ENCODE data around the gene ST3GAL2.
"Not testable (repeated sequence)": the region's sequence is repeated elsewhere in the genome, so short reads cannot be mapped to it uniquely, and the experiment has no call there.

The ST3GAL2 gene

DNA sequence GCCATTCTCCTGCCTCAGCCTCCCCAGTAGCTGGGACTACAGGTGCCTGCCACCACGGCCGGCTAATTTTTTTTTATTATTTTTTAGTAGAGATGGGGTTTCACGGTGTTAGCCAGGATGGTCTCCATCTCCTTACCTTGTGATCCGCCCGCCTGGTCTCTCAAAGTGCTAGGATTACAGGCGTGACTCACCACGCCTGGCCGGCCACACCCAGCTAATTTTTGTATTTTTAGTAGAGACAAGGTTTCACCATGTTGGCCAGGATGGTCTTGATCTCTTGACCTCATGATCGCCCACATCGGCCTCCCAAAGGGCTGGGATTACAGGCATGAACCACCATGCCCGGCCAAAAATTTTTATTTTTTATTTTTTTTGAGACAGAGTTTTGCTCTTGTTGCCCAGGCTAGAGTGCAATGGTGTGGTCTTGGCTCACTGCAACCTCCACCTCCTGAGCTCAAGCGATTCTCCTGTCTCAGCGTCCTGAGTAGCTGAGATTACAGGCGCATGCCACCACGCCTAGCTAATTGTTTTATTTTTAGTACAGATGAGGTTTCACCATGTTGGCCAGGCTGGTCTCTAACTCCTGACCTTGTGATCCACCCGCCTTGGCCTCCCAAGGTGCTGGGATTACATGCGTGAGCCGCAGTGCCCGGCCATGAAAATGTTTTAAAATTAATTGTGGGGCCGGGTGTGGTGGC, 52.5 kb downstream of the ST3GAL2 start:
- not testable (repeated sequence) for DNase-seq (ENCODE audit: low spot score)

- no peak for DNase-seq (ENCODE audit: low spot score)
These were observed 55.4 kb downstream of the ST3GAL2 start for GRCh38 chr16:70383421-70383960.

GRCh38 chr16:70381604-70382342, 57.1 kb downstream of the ST3GAL2 start:
- no peak for DNase-seq (ENCODE audit: low spot score)

GRCh38 chr16:70380919-70381603, 57.8 kb downstream of the ST3GAL2 start:
- peak; percentile 97 for DNase-seq (ENCODE audit: low spot score)

DNA sequence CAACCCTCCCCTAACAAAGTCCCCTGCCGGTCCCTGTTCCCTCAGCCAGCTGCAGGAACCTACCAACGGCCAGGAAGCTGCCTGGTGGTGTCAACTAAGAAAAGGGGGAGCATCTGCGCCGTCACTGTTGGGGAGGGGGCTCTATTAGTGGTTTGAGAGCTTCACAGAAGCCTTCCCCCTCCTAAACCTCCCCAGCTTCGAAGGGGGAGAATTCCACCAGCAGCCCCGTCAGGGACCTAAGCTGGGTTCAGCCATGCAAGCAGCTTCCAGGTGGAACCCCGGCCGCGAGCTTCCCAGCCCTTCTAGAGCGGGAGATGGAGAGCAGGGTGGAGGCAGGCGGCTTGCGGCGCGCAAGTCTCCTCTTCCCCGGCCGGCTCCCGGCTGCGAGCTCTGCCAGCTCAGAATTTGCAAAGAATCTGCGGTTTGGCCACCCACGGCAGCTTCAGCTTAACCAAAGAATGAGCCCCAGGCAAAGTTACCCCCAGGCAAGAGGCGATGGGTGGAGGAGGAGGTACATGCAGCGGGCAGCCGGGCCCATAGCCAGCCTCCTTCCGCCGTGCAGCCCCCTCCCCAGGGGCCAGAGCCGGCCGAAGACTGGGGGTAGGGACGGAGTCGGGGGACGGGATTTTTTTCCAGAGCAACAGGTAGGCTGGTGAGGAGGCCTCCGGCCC, 58.5 kb downstream of the ST3GAL2 start:
- peak; percentile 86 for DNase-seq (ENCODE audit: low spot score)

GRCh38 chr16:70378869-70379493, 59.9 kb downstream of the ST3GAL2 start:
- DNase-seq (ENCODE audit: low spot score), result no peak

GRCh38 chr16:70377782-70378181, 61.1 kb downstream of the ST3GAL2 start:
- DNase-seq (ENCODE audit: low spot score), result no peak

GRCh38 chr16:70375636-70376611, 63.0 kb downstream of the ST3GAL2 start:
- DNase-seq (ENCODE audit: low spot score), result no peak

DNA sequence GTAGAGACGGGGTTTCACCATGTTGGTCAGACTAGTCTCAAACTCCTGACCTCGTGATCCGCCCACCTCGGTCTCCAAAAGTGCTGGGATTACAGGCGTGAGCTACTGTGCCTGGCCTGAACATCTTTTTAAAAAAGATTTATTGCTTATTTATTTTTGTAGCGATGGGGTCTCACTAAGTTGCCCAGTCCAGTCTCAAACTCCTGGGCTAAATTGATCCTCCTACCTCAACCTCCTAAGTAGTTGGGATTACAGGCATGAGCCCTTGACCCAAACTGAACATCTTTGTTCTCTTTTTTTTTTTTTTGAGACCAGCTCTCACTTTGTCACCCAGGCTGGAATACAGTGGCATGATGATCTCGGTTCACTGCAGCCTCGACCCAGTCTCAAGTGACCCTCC, 64.7 kb downstream of the ST3GAL2 start:
- DNase-seq (ENCODE audit: low spot score), result no peak

GRCh38 chr16:70372921-70373728, 65.8 kb downstream of the ST3GAL2 start:
- no peak for DNase-seq (ENCODE audit: low spot score)

GRCh38 chr16:70370924-70371323, 68.0 kb downstream of the ST3GAL2 start:
- DNase-seq (ENCODE audit: low spot score), result no peak

DNA sequence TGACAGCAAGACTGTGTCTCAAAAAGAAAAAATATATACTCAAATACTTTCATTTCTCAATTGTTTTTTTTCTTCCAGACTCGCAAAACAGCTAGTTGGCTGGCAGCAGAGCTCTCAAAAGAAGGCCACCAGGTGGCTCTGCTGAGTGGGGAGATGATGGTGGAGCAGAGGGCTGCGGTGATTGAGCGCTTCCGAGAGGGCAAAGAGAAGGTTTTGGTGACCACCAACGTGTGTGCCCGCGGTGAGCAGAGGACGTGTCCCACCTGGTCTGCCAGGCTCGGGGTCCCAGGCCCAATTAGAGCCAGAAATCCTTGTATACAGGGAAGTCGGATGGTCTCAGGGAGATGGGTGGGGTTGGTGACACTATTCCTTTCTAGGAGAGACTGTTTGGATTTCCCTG, 68.8 kb downstream of the ST3GAL2 start:
- DNase-seq (ENCODE audit: low spot score), result peak; percentile 49

DNA sequence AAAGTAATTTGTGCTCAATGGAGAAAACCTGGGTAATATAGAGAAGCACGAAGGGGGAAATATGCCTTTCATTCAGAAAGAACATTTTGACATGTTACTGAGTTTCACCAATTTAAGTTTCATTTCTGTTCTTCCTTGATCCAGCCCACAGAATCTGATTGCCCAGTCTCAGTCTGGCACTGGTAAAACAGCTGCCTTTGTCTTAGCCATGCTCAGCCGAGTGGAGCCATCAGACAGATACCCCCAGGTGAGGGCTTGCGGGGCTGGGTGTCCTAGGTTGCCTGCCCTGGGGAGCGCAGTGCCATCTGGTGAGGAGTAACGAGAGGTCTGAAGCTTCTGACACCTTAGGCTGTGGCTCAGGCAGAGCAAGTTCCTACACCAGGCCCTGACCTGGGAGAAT, 74.5 kb downstream of the ST3GAL2 start:
- DNase-seq (ENCODE audit: low spot score), result no peak

DNA sequence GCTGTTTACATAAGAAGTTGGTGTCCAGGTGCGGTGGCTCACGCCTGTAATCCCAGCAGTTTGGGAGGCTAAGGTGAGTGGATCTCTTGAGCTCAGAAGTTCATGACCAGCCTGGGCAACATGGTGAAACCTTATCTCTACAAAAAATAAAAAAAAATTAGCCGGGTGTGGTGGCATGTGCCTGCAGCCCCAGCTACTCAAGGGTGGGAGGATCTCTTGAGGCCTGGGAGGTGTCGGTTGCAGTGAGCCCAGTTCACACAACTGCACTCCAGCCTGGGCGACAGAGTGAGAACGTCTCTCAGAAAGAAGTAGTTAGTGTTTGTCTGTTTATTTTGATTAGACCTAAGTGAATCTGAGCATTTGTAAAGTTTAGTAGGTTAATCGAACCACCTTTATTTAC, 79.3 kb downstream of the ST3GAL2 start:
- no peak for DNase-seq (ENCODE audit: low spot score)

- no peak for DNase-seq (ENCODE audit: low spot score)
These were observed 89.1 kb downstream of the ST3GAL2 start for GRCh38 chr16:70349783-70350182.

GRCh38 chr16:70348991-70349390, 89.9 kb downstream of the ST3GAL2 start:
- DNase-seq (ENCODE audit: low spot score), result no peak

DNA sequence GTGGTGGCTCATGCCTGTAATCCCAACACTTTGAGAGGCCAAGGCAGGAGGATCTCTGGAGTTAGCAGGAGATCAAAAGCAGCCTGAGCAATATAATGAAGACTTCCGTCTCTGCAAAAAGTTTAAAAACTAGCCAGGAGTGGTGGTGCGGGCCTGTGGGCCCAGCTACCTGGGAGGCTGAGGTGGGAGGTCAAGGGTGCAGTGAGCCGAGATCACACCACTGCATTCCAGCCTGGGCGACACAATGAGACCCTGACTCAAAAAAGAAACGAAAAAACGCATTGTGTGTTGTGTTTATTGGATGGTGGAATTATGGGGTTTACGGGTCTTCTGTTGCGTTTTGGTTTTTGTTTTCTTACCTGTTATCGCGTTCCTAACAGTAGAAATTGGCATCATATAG, 93.1 kb downstream of the ST3GAL2 start:
- no peak for DNase-seq (ENCODE audit: low spot score)

GRCh38 chr16:70342016-70342415, 96.9 kb downstream of the ST3GAL2 start:
- no peak for DNase-seq (ENCODE audit: low spot score)

- DNase-seq (ENCODE audit: low spot score), result no peak
These were observed 97.3 kb downstream of the ST3GAL2 start for GRCh38 chr16:70341600-70341999.

DNA sequence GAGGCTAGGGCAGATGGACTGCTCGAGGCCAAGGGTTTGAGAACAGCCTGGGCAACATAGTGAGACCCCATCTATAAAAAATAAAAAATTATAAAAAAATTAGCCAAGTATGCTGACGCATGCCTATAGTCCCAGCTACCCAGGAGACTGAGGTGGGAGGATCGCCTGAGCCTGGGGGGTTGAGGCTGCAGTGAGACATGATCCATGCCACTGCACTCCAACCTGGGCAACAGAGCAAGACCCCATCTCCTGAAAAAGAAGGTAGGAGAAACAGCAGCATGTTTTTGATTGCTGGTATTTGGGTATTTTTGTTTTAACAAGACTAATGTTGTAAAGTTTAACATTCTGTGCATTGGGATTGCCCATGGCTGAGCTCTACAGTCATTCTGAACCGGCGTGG, 101.1 kb downstream of the ST3GAL2 start:
- DNase-seq (ENCODE audit: low spot score), result no peak
